GM12878 (cell line): Measurements from ENCODE around the gene SLC25A45. TPM values are rescaled to one million over a fixed set of nuclear protein-coding genes. Genes with fewer than 3 reads are reported as not detected.

Experiments
- BCLAF1 ChIP-seq: fragments of 450-650 bp; IDR thresholded peaks from 2 replicates; pipeline ENCODE4 v1.6.1; 2017; ENCODE audit warnings: antibody characterized with exemption, mild to moderate bottlenecking, moderate library complexity
- CHD1 ChIP-seq: IDR thresholded peaks from 2 replicates; pipeline ENCODE4 v1.6.1; 2012; ENCODE audit warnings: low read depth, low read length, improper control_type of control experiment
- E2F8 ChIP-seq: fragments of 450-650 bp; IDR thresholded peaks from 2 replicates; pipeline ENCODE4 v1.6.1; 2018; ENCODE audit warnings: mild to moderate bottlenecking, low read depth, moderate library complexity; ENCODE audit not compliant: partially characterized antibody
- ESRRA ChIP-seq: IDR thresholded peaks from 2 replicates; pipeline ENCODE4 v1.6.1; 2012; ENCODE audit warnings: mild to moderate bottlenecking, low read length, improper control_type of control experiment
- HCFC1 ChIP-seq: fragments of 150-350 bp; IDR thresholded peaks from 2 replicates; pipeline ENCODE4 v1.6.1; 2014; ENCODE audit warnings: low read length
- IRF4 ChIP-seq: IDR thresholded peaks from 2 replicates; pipeline ENCODE4 v1.6.1; 2011; ENCODE audit warnings: low read depth, low read length
- MAX ChIP-seq: IDR thresholded peaks from 2 replicates; pipeline ENCODE4 v1.6.1; 2012; ENCODE audit warnings: low read depth, low read length, improper control_type of control experiment
- MYB ChIP-seq: fragments of 150-350 bp; IDR thresholded peaks from 2 replicates; pipeline ENCODE4 v1.6.1; 2014; ENCODE audit warnings: mild to moderate bottlenecking, low read depth, low read length, borderline replicate concordance
- NR2F1 ChIP-seq: fragments of 450-650 bp; conservative IDR thresholded peaks from 2 replicates; pipeline ENCODE4 v1.6.1; 2017; ENCODE audit warnings: mild to moderate bottlenecking
- NRF1 ChIP-seq: conservative IDR thresholded peaks from 2 replicates; pipeline ENCODE4 v1.6.1; 2011; ENCODE audit warnings: mild to moderate bottlenecking, low read depth, low read length, improper control_type of control experiment
- PRDM15 ChIP-seq: fragments of 450-650 bp; formaldehyde crosslinking; IDR thresholded peaks from 2 replicates; pipeline ENCODE4 v1.4.0; 2020; ENCODE audit warnings: mild to moderate bottlenecking, moderate library complexity
- RBBP5 ChIP-seq: fragments of 200-600 bp; sonication (generic); conservative IDR thresholded peaks from 2 replicates; pipeline ENCODE4 v1.6.1; 2016
- SIX5 ChIP-seq: IDR thresholded peaks from 2 replicates; pipeline ENCODE4 v1.6.1; 2011; ENCODE audit warnings: mild to moderate bottlenecking, low read depth, low read length, moderate library complexity; ENCODE audit not compliant: severe bottlenecking
- SMAD1 ChIP-seq: fragments of 450-650 bp; IDR thresholded peaks from 2 replicates; pipeline ENCODE4 v1.6.1; 2018; ENCODE audit warnings: mild to moderate bottlenecking, low read depth; ENCODE audit not compliant: partially characterized antibody
- SMAD5 ChIP-seq: IDR thresholded peaks from 2 replicates; pipeline ENCODE4 v1.6.1; 2016; ENCODE audit warnings: antibody characterized with exemption, low read depth
- SP1 ChIP-seq: IDR thresholded peaks from one replicate; pipeline ENCODE4 v1.6.1; 2011; ENCODE audit warnings: low read depth, low read length
- SREBF1 ChIP-seq: IDR thresholded peaks from 2 replicates; pipeline ENCODE4 v1.6.1; 2012; ENCODE audit warnings: mild to moderate bottlenecking, low read length
- TBL1XR1 ChIP-seq: IDR thresholded peaks from 2 replicates; pipeline ENCODE4 v1.6.1; 2012; ENCODE audit warnings: low read depth, low read length, improper control_type of control experiment
- WRNIP1 ChIP-seq: IDR thresholded peaks from 2 replicates; pipeline ENCODE4 v1.6.1; 2011; ENCODE audit warnings: low read depth, low read length, improper control_type of control experiment, borderline replicate concordance
- ZNF24 ChIP-seq: fragments of 450-650 bp; IDR thresholded peaks from 2 replicates; pipeline ENCODE4 v1.6.1; 2017; ENCODE audit warnings: antibody characterized with exemption, mild to moderate bottlenecking
- ZNF622 ChIP-seq: fragments of 450-650 bp; IDR thresholded peaks from 2 replicates; pipeline ENCODE4 v1.6.1; 2017; ENCODE audit warnings: mild to moderate bottlenecking, inconsistent platforms
- polyA plus RNA-seq, 11 experiments: library from polyadenylated mRNA; depleted of rRNA in 4 of 11; unstranded in 6 of 11; stranded (reverse) in 5 of 11; fragments of >200 nt; fragmentation: Nextera tagmentation in 4 of 11; fragmentation: Illumina TruSeq in 1 of 11; extraction: Ambion mirVana in 4 of 11; extraction: Trizol in 1 of 11; gene quantifications; 1 replicate in 1 of 11; 2 replicates in 10 of 11; pipeline versions ENCODE4 v1.2.1 to v1.2.3, GENCODE V29; 2011 to 2016; ENCODE audit warnings: inconsistent platforms in 2 of 11, missing spikeins in 2 of 11, low read depth in 1 of 11
- total RNA-seq, 4 experiments: library from RNA; depleted of rRNA in 3 of 4; stranded (reverse); fragments of >200 nt in 3 of 4; fragmentation: Illumina TruSeq in 1 of 4; extraction: Trizol in 1 of 4; gene quantifications; 2 replicates each; pipeline versions ENCODE4 v1.2.1 to v1.2.3, GENCODE V29; 2013 to 2021

Gene SLC25A45
- total and polyA plus RNA-seq, 10 of the 15 experiments (the other 5 are each of a cell fraction or from before 2014, with no cell fraction given), result 4.1 to 35.2 (median 20.3) TPM

- TF ChIP-seq NRF1 (no peak), IRF4 (peak; percentile 69), ZNF622 (peak; percentile 27; the same call in 1 of the 2 replicates), SMAD5 (peak; percentile 100), ZNF24 (peak; percentile 75), HCFC1 (peak; percentile 55), SREBF1 (no peak), ESRRA (peak; percentile 66; the same call in 1 of the 2 replicates), PRDM15 (CRISPR knock-in tag) (peak; percentile 99), SIX5 (no peak), NR2F1 (peak; percentile 98), CHD1 (peak; percentile 85; the same call in 1 of the 2 replicates), WRNIP1 (0 out of 2 replicates have a peak, but pooled peaks have one; percentile 75), MYB (peak; percentile 94), TBL1XR1 (peak; percentile 86), E2F8 (peak; percentile 37), RBBP5 (no peak), MAX (no peak), BCLAF1 (peak; percentile 51; the same call in 1 of the 2 replicates), SP1 (peak; percentile 85), SMAD1 (peak; percentile 100)
These were observed 40.4 kb upstream of the SLC25A45 start, which contains the start of gene NEAT1 (continued) for GRCh38 chr11:65422633-65423515.
